Adrenal gland (tissue), 5 donors: ENCODE results near the gene LRRC28.

Experiments
- CTCF ChIP-seq, 6 experiments: fragments of 450-650 bp in 4 of 6; fragments of 200-600 bp in 2 of 6; sonication (generic) in 1 of 6; IDR thresholded peaks; 1 replicate in 5 of 6; 2 replicates in 1 of 6; pipeline versions ENCODE4 v1.5.1 to v1.8.0; 2016 to 2021; ENCODE audit warnings: antibody characterized with exemption in 6 of 6, mild to moderate bottlenecking in 2 of 6, moderate library complexity in 1 of 6
- POLR2A ChIP-seq, 2 donors: fragments of 450-650 bp; IDR thresholded peaks; one replicate each; pipeline ENCODE4 v1.6.1; 2017; ENCODE audit warnings: antibody characterized with exemption in 2 of 2, mild to moderate bottlenecking in 2 of 2, moderate library complexity in 1 of 2
- donor health status: DM: no; HTN: no; CAD: no.

GRCh38 chr15:99238849-99239248, 12.4 kb upstream of the LRRC28 start:
- TF ChIP-seq CTCF (IDR thresholded peaks at IDR 0.05) (no peak), POLR2A (IDR thresholded peaks at IDR 0.05) (no peak)
